Mesendoderm (in vitro differentiated cells): ENCODE results near the gene ISG20.

Source experiments
- DNase-seq: peaks from one replicate; pipeline ENCODE4 v3.0.0; 2013
- H2AK5ac ChIP-seq: 2 replicates; pipeline ENCODE4 v1.6.1; 2013; ENCODE audit warnings: low read length, inconsistent platforms
- H2BK120ac ChIP-seq: 2 replicates; pipeline ENCODE4 v1.6.1; 2013; ENCODE audit warnings: low read depth, mild to moderate bottlenecking, low read length, moderate library complexity, mixed read lengths
- H2BK15ac ChIP-seq: replicated peaks from 2 replicates; pipeline ENCODE4 v1.6.1; 2013; ENCODE audit warnings: low read depth, mild to moderate bottlenecking, moderate library complexity
- H2BK5ac ChIP-seq: 2 replicates; pipeline ENCODE4 v1.6.1; 2013; ENCODE audit warnings: low read length, inconsistent platforms
- H3K18ac ChIP-seq: 2 replicates; pipeline ENCODE4 v1.6.1; 2013; ENCODE audit warnings: mild to moderate bottlenecking, low read length, mixed read lengths
- H3K23ac ChIP-seq: one replicate; pipeline ENCODE4 v1.6.1; 2013; ENCODE audit warnings: low read length
- H3K27ac ChIP-seq: 2 replicates; pipeline ENCODE4 v1.5.1; 2013; ENCODE audit warnings: low read depth, mild to moderate bottlenecking, inconsistent platforms, low read length, moderate library complexity
- H3K27me3 ChIP-seq: 2 replicates; pipeline ENCODE4 v1.6.1; 2013; ENCODE audit warnings: low read length, control low read depth, mild to moderate bottlenecking, inconsistent platforms; ENCODE audit not compliant: insufficient read depth, poor library complexity
- H3K36me3 ChIP-seq: 2 replicates; pipeline ENCODE4 v1.6.1; 2013; ENCODE audit warnings: low read length, inconsistent platforms; ENCODE audit not compliant: control insufficient read depth, insufficient read depth
- H3K4ac ChIP-seq: one replicate; pipeline ENCODE4 v1.6.1; 2013; ENCODE audit warnings: low read depth, mild to moderate bottlenecking, low read length, moderate library complexity
- H3K4me1 ChIP-seq: 2 replicates; pipeline ENCODE4 v1.6.1; 2013; ENCODE audit warnings: low read depth, low read length, inconsistent platforms; ENCODE audit not compliant: control insufficient read depth
- H3K4me2 ChIP-seq: 2 replicates; pipeline ENCODE4 v1.6.1; 2013; ENCODE audit warnings: low read length
- H3K4me3 ChIP-seq: 2 replicates; pipeline ENCODE4 v1.5.1; 2013; ENCODE audit warnings: mild to moderate bottlenecking, low read length
- H3K56ac ChIP-seq: one replicate; pipeline ENCODE4 v1.6.1; 2013; ENCODE audit warnings: low read length
- H3K79me1 ChIP-seq: 2 replicates; pipeline ENCODE4 v1.6.1; 2013; ENCODE audit warnings: low read length, inconsistent platforms
- H3K79me2 ChIP-seq: 2 replicates; pipeline ENCODE4 v1.6.1; 2013; ENCODE audit warnings: mild to moderate bottlenecking, low read length; ENCODE audit not compliant: control insufficient read depth, insufficient read depth
- H3K9ac ChIP-seq: 2 replicates; pipeline ENCODE4 v1.6.1; 2013; ENCODE audit warnings: low read length, inconsistent platforms
- H4K5ac ChIP-seq: one replicate; pipeline ENCODE4 v1.6.1; 2013; ENCODE audit warnings: low read length
- H4K8ac ChIP-seq: one replicate; pipeline ENCODE4 v1.6.1; 2013; ENCODE audit warnings: low read depth, mild to moderate bottlenecking, control low read depth, low read length, moderate library complexity
- WGBS: extraction: QIAGEN DNeasy Blood & Tissue Kit; methylation state at CpG from one replicate; pipeline ENCODE4 v1.1.7; 2013; ENCODE audit warnings: low lambda C conversion rate, missing lambda C conversion rate; ENCODE audit not compliant: insufficient coverage; ENCODE audit errors: extremely low coverage; 5-methylcytosine and 5-hydroxymethylcytosine counted together

Gene ISG20

DNA sequence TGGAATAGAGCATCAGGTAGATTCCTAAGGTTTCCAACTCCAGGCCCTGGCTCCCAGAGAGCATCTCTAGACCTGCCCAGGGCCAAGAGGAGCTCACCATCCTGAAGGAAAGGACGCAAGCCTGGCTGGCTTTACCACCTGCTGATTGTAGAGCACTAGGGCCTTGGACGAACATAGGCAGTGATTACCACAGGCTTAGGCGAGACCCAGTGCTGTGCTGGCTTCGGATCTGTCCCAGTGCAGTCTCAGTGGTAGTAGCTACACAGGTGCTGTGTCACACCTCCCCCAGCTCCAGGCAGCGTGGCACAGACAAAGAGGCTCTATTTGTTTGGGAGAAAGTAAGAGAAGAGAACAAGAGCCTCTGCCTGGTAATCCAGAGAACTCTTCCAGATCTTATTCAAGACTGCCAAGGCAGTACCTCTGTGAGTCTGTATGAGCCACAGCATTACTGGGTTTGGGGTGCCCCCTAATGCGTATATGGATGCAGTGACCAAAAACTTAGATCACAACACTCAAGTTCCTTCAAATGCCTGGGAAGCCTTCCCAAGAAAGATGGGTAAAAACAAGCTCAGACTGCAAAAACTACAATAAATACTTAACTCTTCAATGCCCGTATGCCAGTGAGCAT, 25.4 kb downstream of the ISG20 start:
- H3K9ac ChIP-seq = no peak overlapping the region
- no CpG with 5 or more reads among the region's 7 CpGs for WGBS
- no peaks in the 10 kb centered on the region for H3K79me2 ChIP-seq
- H3K4me1 ChIP-seq = no peaks in the 10 kb centered on the region
- H3K4me3 ChIP-seq = no peak overlapping the region
- no peak overlapping the region for H2BK120ac ChIP-seq
- H3K27ac ChIP-seq = no peak overlapping the region
- no peak overlapping the region for H3K18ac ChIP-seq
- H4K8ac ChIP-seq = no peak overlapping the region
- H3K79me1 ChIP-seq = no peaks in the 10 kb centered on the region
- no peak overlapping the region for H3K4me2 ChIP-seq
- H3K36me3 ChIP-seq = no peaks in the 10 kb centered on the region
- DNase-seq = peak; percentile 42
- no peak overlapping the region for H2BK5ac ChIP-seq
- no peak overlapping the region for H3K56ac ChIP-seq
- no peak overlapping the region for H2AK5ac ChIP-seq
- H2BK15ac ChIP-seq = no peak overlapping the region
- no peak overlapping the region for H4K5ac ChIP-seq
- no peak overlapping the region for H3K23ac ChIP-seq
- H3K27me3 ChIP-seq = no peaks in the 10 kb centered on the region
- no peak overlapping the region for H3K4ac ChIP-seq

DNA sequence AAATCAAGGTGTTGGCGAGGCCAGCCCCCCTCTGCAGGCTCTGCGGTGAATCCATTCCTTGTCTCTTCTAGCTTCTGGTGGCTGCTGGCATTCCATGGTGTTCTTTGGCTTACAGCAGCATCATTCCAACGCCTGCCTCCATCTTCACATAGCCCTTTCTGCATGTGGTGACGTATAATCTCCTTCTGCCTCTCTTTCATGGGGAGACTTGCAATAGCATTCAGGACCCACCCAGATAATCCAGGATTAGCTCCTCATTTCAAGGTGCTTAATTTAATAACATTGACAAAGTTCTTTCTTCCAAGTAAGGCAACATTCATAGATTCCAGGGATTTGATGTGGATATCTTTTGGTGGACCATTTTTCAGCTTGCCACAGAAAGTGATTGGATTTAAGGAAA, 35.8 kb downstream of the ISG20 start:
- H3K4me3 ChIP-seq = no peak overlapping the region
- no peak overlapping the region for H4K8ac ChIP-seq
- no peak overlapping the region for H2BK120ac ChIP-seq
- no peaks in the 10 kb centered on the region for H3K27me3 ChIP-seq
- no peak overlapping the region for H4K5ac ChIP-seq
- no peaks in the 10 kb centered on the region for H3K79me1 ChIP-seq
- H3K56ac ChIP-seq = no peak overlapping the region
- DNase-seq = no peak
- no peak overlapping the region for H2BK5ac ChIP-seq
- no peak overlapping the region for H3K27ac ChIP-seq
- no CpG with 5 or more reads among the region's 4 CpGs for whole genome bisulfite sequencing
- no peaks in the 10 kb centered on the region for H3K79me2 ChIP-seq
- H2AK5ac ChIP-seq = no peak overlapping the region
- no peak overlapping the region for H3K18ac ChIP-seq
- H3K4me1 ChIP-seq = no peaks in the 10 kb centered on the region
- H3K36me3 ChIP-seq = no peaks in the 10 kb centered on the region
- no peak overlapping the region for H3K4me2 ChIP-seq
- no peak overlapping the region for H3K9ac ChIP-seq
- no peak overlapping the region for H2BK15ac ChIP-seq
- H3K23ac ChIP-seq = no peak overlapping the region
- no peak overlapping the region for H3K4ac ChIP-seq

DNA sequence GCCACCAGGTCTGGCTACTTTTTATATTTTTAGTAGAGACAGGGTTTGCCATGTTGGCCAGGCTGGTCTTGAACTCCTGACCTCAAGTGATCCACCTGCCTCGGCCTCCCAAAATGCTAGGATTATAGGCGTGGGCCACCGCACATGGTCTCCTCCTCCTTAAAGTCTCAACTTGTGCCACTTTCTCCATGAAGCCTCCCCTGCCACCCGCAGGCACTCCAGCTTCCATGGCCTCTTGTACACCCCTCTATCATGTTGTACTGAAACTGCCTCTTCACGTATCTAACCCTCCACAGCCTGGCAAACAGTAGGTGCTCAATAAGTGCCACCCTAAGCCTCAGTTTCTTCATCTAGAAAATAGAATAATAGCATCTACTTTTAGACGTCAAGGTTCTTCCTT, 39.9 kb downstream of the ISG20 start:
- Histone ChIP-seq H3K56ac (no peak overlapping the region), H3K4me2 (no peak overlapping the region), H3K9ac (no peak overlapping the region), H3K4me1 (no peaks in the 10 kb centered on the region), H2AK5ac (no peak overlapping the region), H3K27ac (no peak overlapping the region), H2BK120ac (no peak overlapping the region), H3K4ac (no peak overlapping the region), H3K23ac (no peak overlapping the region), H4K5ac (no peak overlapping the region), H2BK15ac (no peak overlapping the region), H3K18ac (no peak overlapping the region), H3K79me1 (no peaks in the 10 kb centered on the region), H3K4me3 (no peak overlapping the region), H3K79me2 (no peaks in the 10 kb centered on the region), H2BK5ac (no peak overlapping the region), H3K27me3 (no peaks in the 10 kb centered on the region), H4K8ac (no peak overlapping the region), H3K36me3 (no peaks in the 10 kb centered on the region)
- DNase-seq = no peak
- WGBS = no CpG with 5 or more reads among the region's 6 CpGs

DNA sequence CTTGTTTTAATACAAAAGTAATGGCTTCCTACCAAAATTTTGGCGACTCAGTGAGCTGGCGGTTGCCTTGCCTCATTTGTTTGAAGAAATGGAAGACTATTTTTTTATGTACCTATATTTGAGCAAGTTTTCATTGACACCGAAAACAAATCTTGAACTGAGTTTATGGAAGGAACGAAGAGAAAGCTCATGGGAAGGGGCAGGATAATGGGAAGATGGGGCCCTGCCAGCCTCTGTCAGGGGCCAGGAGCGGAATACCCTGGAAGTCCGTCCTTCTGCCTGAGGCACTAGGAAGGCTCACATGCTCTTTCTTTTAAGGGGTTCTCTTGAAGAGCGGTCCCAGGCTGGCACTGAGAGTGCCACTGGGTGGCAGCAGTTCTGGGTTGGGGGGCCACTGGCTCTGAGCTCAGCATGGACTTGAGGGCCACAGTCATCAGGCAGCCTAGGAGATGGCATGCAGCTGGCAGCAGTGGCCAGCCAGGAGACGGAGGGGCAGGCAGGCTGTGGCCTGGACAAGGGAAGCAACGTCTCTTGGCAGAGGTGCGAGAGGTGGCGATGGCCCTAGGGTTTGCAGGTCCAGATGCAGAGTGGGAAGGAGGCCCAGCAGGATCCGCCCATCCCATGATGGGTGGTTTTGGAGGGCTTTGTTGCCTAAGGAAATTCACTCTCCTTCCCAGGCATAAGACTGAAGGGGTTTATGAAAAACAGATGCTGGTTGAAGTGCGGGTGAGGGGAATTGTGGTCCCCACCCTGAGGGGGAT, 41.6 kb downstream of the ISG20 start:
- Histone ChIP-seq H3K4me3 (no peak overlapping the region), H4K5ac (no peak overlapping the region), H3K36me3 (no peaks in the 10 kb centered on the region), H3K23ac (no peak overlapping the region), H2BK120ac (no peak overlapping the region), H3K4ac (no peak overlapping the region), H3K56ac (no peak overlapping the region), H3K9ac (no peak overlapping the region), H3K18ac (no peak overlapping the region), H2AK5ac (no peak overlapping the region), H2BK15ac (no peak overlapping the region), H3K79me1 (no peaks in the 10 kb centered on the region), H4K8ac (no peak overlapping the region), H3K27ac (no peak overlapping the region), H2BK5ac (no peak overlapping the region), H3K4me2 (no peak overlapping the region), H3K4me1 (no peaks in the 10 kb centered on the region), H3K27me3 (no peaks in the 10 kb centered on the region), H3K79me2 (no peaks in the 10 kb centered on the region)
- no peak for DNase-seq
- no CpG with 5 or more reads among the region's 13 CpGs for WGBS

DNA sequence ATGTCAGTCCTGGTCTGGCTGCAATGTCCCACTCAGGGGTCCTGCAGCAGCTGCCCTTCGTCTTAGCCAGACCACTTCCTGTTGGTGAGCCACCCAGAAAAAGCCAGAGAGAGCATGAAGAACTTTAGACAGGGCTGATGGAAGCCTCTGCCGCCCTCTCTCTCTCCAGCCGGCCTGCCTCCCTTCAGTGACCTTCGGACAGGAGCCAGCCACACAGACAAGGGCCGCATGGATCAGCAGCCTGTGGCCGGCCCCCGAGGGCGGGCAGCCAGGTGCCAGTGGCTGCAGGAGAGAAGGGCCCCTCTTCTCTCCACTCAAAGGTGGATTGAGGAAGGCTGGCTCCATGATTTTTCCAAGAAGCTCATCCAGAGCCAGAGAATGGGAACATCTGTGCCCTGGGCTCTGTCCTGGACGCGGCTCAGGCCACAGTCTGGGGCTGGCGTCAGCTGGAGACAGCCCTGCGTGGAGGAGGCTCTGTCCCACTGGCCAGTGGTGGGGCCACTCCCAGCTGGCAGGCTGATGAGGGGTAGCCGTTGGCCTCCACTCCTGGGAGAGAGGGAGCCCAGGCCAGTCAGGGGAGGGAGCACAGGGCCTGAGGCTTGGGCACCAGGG, 42.9 kb downstream of the ISG20 start:
- H3K4me1 ChIP-seq = no peaks in the 10 kb centered on the region
- H3K9ac ChIP-seq = no peak overlapping the region
- H3K27ac ChIP-seq = no peak overlapping the region
- H4K8ac ChIP-seq = no peak overlapping the region
- no peak overlapping the region for H3K4me3 ChIP-seq
- no peak overlapping the region for H3K23ac ChIP-seq
- no peak overlapping the region for H4K5ac ChIP-seq
- no peaks in the 10 kb centered on the region for H3K79me1 ChIP-seq
- no peak for DNase-seq
- no peak overlapping the region for H2BK120ac ChIP-seq
- H3K27me3 ChIP-seq = no peaks in the 10 kb centered on the region
- H3K36me3 ChIP-seq = no peaks in the 10 kb centered on the region
- WGBS = no CpG with 5 or more reads among the region's 13 CpGs
- no peaks in the 10 kb centered on the region for H3K79me2 ChIP-seq
- H2BK15ac ChIP-seq = no peak overlapping the region
- H3K4me2 ChIP-seq = no peak overlapping the region
- H3K18ac ChIP-seq = no peak overlapping the region
- H2AK5ac ChIP-seq = no peak overlapping the region
- no peak overlapping the region for H3K56ac ChIP-seq
- H2BK5ac ChIP-seq = no peak overlapping the region
- no peak overlapping the region for H3K4ac ChIP-seq
